Activated T-cell treated with anti-CD3 and anti-CD28 coated beads for 1 hour (primary cell): ENCODE data around the gene UBC.

ENCODE experiments used
- DNase-seq: peaks from one replicate; pipeline ENCODE4 v3.0.0-alpha.2; 2020; ENCODE audit warnings: low read depth

UBC gene

GRCh38 chr12:124914392-124915238, at the start of gene UBC:
UBC (minus strand) TSS chr12:124914650; CDS start chr12:124913771, 879 bp downstream.
- peak; percentile 90 for DNase-seq

- DNase-seq: no peak
Measured at GRCh38 chr12:124963211-124963610, 48.8 kb upstream of the UBC start.

GRCh38 chr12:124961055-124961454, 46.6 kb upstream of the UBC start:
- DNase-seq: no peak

GRCh38 chr12:124956571-124956970, 42.1 kb upstream of the UBC start:
- DNase-seq: no peak

- DNase-seq: no peak
Measured at GRCh38 chr12:124954771-124955170, 40.3 kb upstream of the UBC start.

GRCh38 chr12:124953689-124954405, 39.4 kb upstream of the UBC start:
- no peak for DNase-seq

GRCh38 chr12:124952801-124953200, 38.4 kb upstream of the UBC start:
- no peak for DNase-seq

- DNase-seq: no peak
Measured at GRCh38 chr12:124952295-124952694, 37.8 kb upstream of the UBC start.

GRCh38 chr12:124949779-124950728, 35.6 kb upstream of the UBC start:
- no peak for DNase-seq

GRCh38 chr12:124949066-124949465, 34.6 kb upstream of the UBC start:
- DNase-seq: no peak

GRCh38 chr12:124947561-124948398, 33.3 kb upstream of the UBC start:
- DNase-seq: no peak

GRCh38 chr12:124947013-124947412, 32.6 kb upstream of the UBC start:
- DNase-seq: no peak

- no peak for DNase-seq
Measured at GRCh38 chr12:124946447-124946793, 32.0 kb upstream of the UBC start.

GRCh38 chr12:124941170-124941527, 26.7 kb upstream of the UBC start:
- no peak for DNase-seq

GRCh38 chr12:124940393-124941169, 26.1 kb upstream of the UBC start:
- DNase-seq: peak; percentile 74

- DNase-seq: no peak
Measured at GRCh38 chr12:124940143-124940392, 25.6 kb upstream of the UBC start.

- peak; percentile 83 for DNase-seq
Measured at GRCh38 chr12:124939421-124940142, 25.1 kb upstream of the UBC start.

GRCh38 chr12:124939079-124939420, 24.6 kb upstream of the UBC start:
- DNase-seq: no peak

- no peak for DNase-seq
Measured at GRCh38 chr12:124938587-124938986, 24.1 kb upstream of the UBC start.

- DNase-seq: no peak
Measured at GRCh38 chr12:124938108-124938507, 23.7 kb upstream of the UBC start.
